Gastroesophageal sphincter (tissue), 3 donors: ENCODE measurements around the gene GALNTL6.

Experiments used
- POLR2A ChIP-seq, 2 donors: fragments of 450-650 bp; IDR thresholded peaks; one replicate each; pipeline ENCODE4 v1.6.1; 2017; ENCODE audit warnings: antibody characterized with exemption in 2 of 2, mild to moderate bottlenecking in 2 of 2, moderate library complexity in 1 of 2
- POLR2AphosphoS5 ChIP-seq: sonication (generic); formaldehyde crosslinking; IDR thresholded peaks from one replicate; pipeline ENCODE4 v1.6.1; 2017; ENCODE audit warnings: antibody characterized with exemption
- TF ChIP-seq, protein P1 (sequence below), 4 experiments: fragments of 200-600 bp in 2 of 4; fragments of 450-650 bp in 2 of 4; sonication (generic) in 1 of 4; IDR thresholded peaks; one replicate each; pipeline ENCODE4 v1.5.1; 2017 to 2019; ENCODE audit warnings: antibody characterized with exemption in 4 of 4, mild to moderate bottlenecking in 2 of 4, moderate library complexity in 2 of 4

GRCh38 chr4:172517391-172517790, 704.2 kb downstream of the GALNTL6 start:
- TF ChIP-seq, protein P1, sequence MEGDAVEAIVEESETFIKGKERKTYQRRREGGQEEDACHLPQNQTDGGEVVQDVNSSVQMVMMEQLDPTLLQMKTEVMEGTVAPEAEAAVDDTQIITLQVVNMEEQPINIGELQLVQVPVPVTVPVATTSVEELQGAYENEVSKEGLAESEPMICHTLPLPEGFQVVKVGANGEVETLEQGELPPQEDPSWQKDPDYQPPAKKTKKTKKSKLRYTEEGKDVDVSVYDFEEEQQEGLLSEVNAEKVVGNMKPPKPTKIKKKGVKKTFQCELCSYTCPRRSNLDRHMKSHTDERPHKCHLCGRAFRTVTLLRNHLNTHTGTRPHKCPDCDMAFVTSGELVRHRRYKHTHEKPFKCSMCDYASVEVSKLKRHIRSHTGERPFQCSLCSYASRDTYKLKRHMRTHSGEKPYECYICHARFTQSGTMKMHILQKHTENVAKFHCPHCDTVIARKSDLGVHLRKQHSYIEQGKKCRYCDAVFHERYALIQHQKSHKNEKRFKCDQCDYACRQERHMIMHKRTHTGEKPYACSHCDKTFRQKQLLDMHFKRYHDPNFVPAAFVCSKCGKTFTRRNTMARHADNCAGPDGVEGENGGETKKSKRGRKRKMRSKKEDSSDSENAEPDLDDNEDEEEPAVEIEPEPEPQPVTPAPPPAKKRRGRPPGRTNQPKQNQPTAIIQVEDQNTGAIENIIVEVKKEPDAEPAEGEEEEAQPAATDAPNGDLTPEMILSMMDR (IDR thresholded peaks at IDR 0.05), result no peak
- TF ChIP-seq POLR2A (IDR thresholded peaks at IDR 0.05) (no peak), POLR2AphosphoS5 (no peak)
